GM18861 (cell line): ENCODE measurements around the gene CALM3.
"Not testable (repeated sequence)": the region's sequence is repeated elsewhere in the genome, so short reads cannot be mapped to it uniquely, and the experiment has no call there.

ENCODE experiments used
- ATAC-seq: cut with Tn5 transposase; IDR thresholded peaks from one replicate; pipeline ENCODE4 v1.9.1; 2021; ENCODE audit not compliant: unreplicated experiment

The CALM3 gene

DNA sequence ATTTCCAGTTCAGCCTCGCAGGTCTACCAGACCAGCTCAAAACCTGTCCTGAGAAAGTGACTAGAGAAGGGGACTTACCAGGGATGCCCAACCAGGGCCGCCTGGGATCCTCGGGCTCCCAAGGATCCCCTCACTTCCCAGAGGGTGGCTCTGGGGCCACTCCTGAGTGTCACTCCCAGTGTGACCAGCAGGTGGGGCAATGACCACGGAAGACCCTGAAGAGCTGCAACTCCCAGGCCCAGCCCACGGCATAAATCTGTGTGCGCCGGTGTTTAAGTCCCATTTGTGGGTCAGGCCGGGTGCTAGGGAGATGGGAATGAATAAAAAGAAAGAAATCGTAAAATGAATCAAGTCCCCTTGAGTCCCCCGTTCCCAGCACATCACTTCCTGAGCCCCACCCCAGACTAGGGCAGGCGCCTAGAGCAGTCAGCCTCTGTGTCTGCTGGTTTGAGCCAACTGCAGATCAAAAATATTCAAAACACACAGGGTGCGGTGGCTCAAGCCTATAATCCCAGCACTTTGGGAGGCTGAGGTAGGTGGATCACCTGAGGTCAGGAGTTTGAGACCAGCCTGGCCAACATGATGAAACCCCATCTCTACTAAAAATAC is 13.1 kb downstream of the CALM3 start:
- ATAC-seq, result no peak

- no peak for ATAC-seq
Measured at GRCh38 chr19:46615966-46616365, 14.8 kb downstream of the CALM3 start.

DNA sequence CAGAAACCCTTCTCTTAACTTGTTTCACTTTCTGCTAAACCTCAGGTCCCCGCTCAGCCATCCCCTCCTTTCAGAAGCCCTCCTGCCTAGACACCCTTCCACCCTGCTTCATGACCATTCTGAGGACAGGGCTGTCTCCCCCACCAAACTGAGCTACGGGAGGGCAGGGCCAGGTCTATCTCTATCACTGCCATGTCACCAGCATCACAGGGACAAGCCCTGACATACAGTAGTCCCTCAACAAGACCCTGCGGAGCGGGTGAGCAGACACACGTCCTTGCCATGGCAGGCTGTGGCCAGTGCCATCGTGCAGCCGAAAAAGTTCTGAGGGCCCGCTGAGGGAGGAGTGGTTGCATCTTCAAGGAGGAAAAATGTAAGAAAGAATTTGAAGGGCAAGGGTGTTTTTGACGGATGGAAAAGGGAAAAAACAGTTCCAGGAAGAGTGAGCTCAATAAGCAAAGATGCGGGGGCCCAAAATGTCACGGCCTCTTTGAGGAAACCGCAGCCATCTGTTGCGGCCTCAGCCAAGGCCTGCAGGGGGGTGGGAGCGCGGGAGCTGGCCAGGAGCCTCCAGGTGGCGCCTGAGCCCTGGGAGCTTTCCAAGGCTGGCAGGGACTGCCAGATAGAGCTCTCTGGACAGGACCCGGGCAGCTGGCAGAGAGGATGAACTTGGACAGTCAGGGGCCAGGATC is 15.6 kb downstream of the CALM3 start:
- ATAC-seq, result no peak

- ATAC-seq, result no peak
Measured at GRCh38 chr19:46617601-46618000, 16.5 kb downstream of the CALM3 start.

GRCh38 chr19:46618670-46619231 is 17.6 kb downstream of the CALM3 start:
- no peak for ATAC-seq

GRCh38 chr19:46620267-46620666 is 19.1 kb downstream of the CALM3 start:
- ATAC-seq, result no peak

DNA sequence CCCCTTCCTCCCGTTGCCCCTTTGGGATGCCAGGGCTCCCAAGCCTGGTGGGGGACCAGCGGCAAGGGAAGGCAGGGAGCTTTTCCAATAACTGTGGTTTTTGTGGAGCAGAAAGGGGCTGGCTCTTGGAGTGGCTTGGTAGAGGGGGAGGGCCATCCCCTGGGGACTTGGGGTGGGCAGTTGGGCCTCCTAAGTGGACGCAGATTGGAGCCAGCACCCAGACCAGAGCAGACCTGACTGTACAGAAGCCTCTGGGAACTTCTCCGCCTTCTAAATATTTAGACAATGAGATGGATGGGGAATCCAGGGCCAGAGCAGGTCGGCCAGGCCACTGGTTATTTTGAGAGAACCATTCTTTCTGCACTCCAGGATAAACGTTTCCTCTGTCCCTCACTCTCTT is 19.6 kb downstream of the CALM3 start:
- no peak for ATAC-seq

DNA sequence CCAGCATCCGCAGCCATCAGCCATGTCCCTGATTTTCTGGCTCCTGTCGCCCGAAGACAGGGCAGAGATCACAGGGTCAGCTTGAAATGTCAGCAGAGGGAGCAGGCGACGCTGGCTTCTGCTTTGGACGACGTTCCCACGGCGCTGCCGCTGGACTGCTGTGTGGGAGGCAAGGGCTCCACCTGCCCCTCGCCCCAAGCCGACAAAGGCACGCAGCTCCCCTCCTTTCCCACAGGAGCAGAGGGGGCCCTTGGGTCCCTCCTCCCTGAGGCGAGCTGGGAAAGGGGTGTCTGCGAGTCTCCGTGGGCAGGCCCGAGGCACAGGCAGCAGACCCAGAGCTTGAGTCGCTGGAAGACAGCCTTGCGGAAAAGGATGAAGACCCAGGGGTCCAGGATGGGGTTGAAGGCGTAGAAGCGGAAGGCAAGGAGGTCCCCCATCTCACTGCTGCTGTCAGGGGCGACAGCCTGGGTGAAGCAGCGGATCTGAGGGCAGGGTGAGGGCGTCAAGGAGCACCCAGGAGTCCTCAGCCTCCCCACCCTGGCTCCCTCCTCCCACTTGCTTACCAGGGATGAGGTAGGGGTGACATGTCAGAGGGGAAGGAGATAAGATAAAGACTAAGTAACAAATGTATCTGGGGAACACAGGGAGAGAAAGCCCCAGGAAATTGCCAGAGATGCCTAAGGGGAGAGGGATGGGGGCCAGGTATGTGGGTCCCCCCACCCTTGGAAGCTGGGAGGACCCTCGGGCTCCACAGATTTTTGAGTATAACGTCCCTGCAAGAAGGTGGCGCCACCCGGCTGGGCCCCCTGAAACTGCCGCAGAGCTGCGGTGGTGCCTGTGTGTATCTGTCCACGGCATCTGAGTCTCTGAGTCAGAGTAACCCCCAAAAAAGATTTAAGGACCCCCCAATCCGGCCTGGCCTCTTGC is 20.3 kb downstream of the CALM3 start:
- ATAC-seq, result no peak

DNA sequence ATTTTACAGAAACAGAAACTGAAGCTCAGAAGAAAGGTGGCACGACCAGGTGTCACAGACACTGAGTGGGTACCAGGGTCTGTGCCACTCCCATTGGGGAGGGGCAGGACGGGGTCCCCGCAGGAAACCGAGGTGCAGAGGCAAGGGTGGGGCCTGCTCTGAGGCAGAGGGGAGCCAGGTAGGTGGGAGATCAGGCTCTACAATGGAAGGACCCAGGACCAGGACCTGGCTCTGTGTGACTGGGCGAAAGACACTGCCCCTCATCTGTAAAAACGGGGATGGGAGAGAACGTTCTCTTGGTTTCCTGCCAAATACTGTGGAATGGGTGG is 21.0 kb downstream of the CALM3 start:
- no peak for ATAC-seq

DNA sequence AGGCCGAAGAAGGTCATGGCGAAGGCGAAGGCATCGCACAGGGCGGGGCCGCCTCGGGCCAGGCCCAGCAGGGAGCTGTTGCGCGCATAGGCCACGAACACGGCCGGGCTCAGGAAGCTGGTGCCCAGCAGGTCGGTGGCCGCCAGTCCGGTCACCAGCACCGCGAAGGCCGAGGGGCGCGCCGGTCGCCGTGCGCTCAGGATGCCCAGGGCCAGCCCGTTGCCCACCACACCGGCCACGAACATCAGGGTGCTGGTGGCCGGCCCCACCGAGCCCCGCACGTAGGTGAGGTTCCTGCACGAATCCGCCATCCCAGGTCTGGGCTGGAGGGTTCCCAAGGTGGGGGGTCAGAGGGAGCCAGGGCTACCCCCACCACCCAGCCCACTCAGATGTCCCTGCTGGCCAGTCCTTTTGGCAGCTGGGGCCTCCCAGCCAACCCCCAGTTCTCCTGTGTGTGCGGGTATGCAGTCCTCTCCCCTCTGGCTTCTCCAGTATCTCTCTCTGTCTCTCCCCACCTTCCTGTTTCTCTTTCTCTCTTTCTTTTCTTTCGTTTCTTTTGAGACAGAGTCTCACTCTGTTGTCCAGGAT is 22.9 kb downstream of the CALM3 start:
- no peak for ATAC-seq

DNA sequence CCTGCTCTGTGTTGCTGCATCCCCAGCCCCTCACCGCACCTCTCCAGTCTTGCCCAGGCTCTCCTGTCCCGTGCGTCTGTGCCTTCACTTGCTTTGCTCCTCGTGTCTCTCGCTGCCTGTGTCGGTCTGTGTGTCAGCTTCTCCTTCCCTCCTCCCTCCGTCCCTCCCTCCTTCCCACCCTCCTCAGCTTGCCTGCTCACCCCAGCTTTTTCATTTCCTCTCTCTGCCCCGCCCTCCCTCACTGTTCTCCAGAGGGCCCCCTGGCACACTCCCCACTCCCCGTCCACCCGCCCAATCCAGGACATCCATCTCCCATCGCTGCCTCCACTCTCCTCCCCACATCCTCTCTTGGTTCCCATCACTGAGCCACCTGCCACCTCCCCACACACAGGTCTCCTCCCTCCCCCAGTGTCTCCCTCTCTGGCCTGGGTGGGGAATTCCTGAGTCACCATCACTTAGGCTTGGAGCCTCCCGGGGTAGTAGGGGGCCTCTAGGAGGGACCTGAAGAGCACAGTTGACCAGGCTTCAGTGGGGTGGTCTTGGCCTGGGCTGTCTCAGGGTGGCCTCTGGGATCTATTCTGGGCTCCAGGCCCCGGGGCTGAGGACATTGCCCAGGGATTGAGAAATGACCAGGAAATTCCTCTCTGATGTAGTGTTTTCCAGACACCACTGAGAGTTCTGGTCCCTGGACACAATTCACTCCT is 24.0 kb downstream of the CALM3 start, which contains the start of gene PTGIR:
TSS of gene PTGIR (minus strand) at position 132 of the 704 bp plus-strand sequence. CDS start 864 bp downstream, outside the sequence.
- no peak for ATAC-seq

DNA sequence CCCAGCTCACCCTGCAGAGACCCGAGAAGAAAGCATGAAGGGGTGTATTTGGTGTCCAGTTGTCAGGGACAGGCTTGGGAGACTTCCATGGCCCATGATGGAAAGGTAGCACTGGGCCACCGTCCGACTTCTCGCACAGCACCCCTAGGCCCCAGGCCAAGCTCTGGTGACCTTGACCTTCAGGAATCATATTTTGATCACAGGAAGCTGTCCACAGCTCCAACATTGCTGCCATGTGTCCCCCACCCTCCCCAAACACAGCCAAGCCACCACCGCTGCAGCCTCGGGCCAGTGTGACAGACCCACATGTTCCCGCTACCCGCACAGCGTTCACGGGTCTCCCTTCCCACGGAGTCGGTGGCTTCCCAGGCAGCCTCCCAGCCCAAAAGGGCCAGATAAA is 24.6 kb downstream of the CALM3 start:
- no peak for ATAC-seq

- ATAC-seq, result no peak
Measured at GRCh38 chr19:46626446-46626845, 25.3 kb downstream of the CALM3 start.

DNA sequence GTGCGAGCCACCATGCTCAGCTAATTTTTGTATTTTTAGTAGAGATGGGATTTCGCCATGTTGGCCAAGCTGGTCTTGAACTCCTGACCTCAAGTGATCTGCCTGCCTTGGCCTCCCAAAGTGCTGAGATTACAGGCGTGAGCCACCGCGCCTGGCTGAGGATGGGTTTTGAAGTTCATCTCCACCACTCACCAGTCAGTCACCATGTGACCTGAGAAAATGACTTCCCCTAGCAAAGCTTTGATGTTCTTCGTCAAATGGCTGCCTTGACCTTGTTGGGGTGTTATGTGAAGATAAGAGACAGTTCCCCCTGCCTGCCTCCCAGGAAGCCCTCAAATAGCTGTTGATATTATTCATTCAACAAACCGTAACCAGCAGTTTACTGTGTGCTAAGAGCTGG is 27.8 kb downstream of the CALM3 start:
- not testable (repeated sequence) for ATAC-seq

DNA sequence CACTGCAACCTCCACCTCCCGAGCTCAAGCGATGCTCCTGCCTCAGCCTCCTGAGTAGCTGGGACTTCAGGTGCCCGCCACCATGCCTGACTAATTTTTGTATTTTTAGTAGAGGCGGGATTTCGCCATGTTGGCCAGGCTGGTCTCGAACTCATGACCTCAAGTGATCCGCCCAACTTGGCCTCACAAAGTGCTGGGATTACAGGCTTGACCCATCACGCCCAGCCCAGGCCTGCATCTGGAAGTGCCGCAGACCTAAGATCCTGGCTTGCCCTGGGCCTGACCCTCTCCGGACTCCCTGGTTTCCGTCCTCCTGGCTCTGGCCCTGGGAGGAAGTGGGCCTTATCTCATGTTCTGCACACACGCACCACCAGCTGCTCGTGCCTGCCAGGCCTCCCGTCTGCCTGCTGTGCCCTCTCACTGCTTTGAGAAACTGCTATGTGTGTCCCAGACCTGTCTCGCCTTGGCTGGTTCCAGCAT is 28.5 kb downstream of the CALM3 start:
- no peak for ATAC-seq

GRCh38 chr19:46630586-46631205 is 29.6 kb downstream of the CALM3 start:
- ATAC-seq, result no peak

- ATAC-seq, result no peak
Measured at GRCh38 chr19:46631481-46631880, 30.4 kb downstream of the CALM3 start.

- no peak for ATAC-seq
Measured at GRCh38 chr19:46633130-46633529, 32.0 kb downstream of the CALM3 start.

GRCh38 chr19:46634045-46634655 is 33.0 kb downstream of the CALM3 start:
- ATAC-seq, result no peak
